Lower leg skin (tissue), 3 donors: ENCODE data around the gene SLC35G1.

Source experiments
- CTCF ChIP-seq, 3 donors: fragments of 450-650 bp; IDR thresholded peaks; one replicate each; pipeline ENCODE4 v1.5.1; 2016; ENCODE audit warnings: antibody characterized with exemption in 3 of 3, mild to moderate bottlenecking in 3 of 3, moderate library complexity in 2 of 3
- POLR2A ChIP-seq, 2 donors: fragments of 450-650 bp; IDR thresholded peaks; one replicate each; pipeline ENCODE4 v1.6.1; 2016 to 2017; ENCODE audit warnings: antibody characterized with exemption in 2 of 2, mild to moderate bottlenecking in 1 of 2, moderate library complexity in 1 of 2

GRCh38 chr10:93916257-93917063, 22.7 kb downstream of the SLC35G1 start:
- TF ChIP-seq CTCF (IDR thresholded peaks at IDR 0.05) (no peak), POLR2A (IDR thresholded peaks at IDR 0.05) (no peak)
